Measurements from ENCODE around the gene TGFB1.
A peak's percentile ranks its signal among the peaks of the same experiment; 100 is the strongest.

TGFB1 gene

DNA sequence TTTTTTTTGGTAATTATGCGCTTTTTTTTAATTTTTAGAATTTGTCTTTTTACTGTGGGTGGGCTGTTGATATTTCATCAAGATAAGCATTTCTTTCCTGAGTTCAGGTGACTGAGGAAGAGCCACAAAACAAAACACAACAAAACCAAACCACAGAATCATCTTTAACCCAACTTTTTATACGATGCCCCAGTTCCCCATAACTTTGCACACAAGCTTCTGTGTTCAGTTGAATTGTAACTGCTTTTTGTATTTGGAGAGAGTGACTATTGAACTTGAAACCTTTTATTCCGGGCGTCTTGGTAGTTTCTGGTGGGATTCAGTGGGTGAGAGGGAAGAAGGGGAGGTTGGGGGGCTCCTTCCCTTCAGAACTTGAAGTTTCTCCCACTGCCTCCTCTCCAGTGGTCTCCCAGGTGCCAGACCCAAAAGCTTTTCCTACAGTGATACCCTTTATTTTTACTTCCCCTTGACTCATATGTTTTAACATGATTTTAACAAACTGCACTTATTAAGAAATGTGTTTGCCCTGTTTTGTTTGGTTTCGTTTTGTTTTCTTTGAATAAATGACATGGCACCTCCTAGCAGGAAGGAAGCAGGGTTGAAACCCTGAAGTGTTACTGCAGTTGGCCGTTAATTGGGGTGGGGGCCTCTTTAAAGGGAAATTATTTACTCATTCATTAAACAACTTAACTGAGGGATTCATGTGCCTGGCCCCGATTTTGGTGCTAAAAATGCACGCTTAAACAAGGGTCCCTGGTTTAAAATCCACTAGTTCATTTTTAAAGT, 46.4 kb downstream of the TGFB1 start:
- peaks cover 28 to 55% of the 10 kb centered on the region in 2 donors for H3K4me1 ChIP-seq (ENCODE audit: control insufficient read depth in 1 of 2, insufficient read depth in 2 of 2, low read length in 2 of 2)
- no peak overlapping the region for H3K4me3 ChIP-seq (ENCODE audit: low read depth in 1 of 2, low read length in 2 of 2)
- H3K36me3 ChIP-seq (ENCODE audit: control insufficient read depth in 1 of 2, insufficient read depth in 2 of 2, low read length in 2 of 2): peaks cover 30 to 54% of the 10 kb centered on the region in 2 donors
- peak overlapping the region; percentile 59 for H3K27ac ChIP-seq (ENCODE audit: low read depth, low read length)
- H3K27me3 ChIP-seq (ENCODE audit: control insufficient read depth in 1 of 2, insufficient read depth in 2 of 2, low read length in 2 of 2): no peaks in the 10 kb centered on the region
- H3K9me3 ChIP-seq (ENCODE audit: control insufficient read depth in 1 of 2, low read length in 2 of 2): no peaks in the 10 kb centered on the region
- H3K9ac ChIP-seq (ENCODE audit: low read depth in 1 of 2, low read length in 2 of 2): peak overlapping the region in 1 of 2 donors; percentile 88

- Histone ChIP-seq H3K36me3 (ENCODE audit: control insufficient read depth in 1 of 2, insufficient read depth in 2 of 2, low read length in 2 of 2) (peaks cover 37 to 63% of the 10 kb centered on the region in 2 donors), H3K9ac (ENCODE audit: low read depth in 1 of 2, low read length in 2 of 2) (no peak overlapping the region)
Measured at GRCh38 chr19:41305927-41306793, 47.6 kb downstream of the TGFB1 start.

GRCh38 chr19:41304706-41305483, 48.8 kb downstream of the TGFB1 start:
- H3K9me3 ChIP-seq (ENCODE audit: control insufficient read depth in 1 of 2, low read length in 2 of 2): no peaks in the 10 kb centered on the region
- peaks cover 45 to 72% of the 10 kb centered on the region in 2 donors for H3K36me3 ChIP-seq (ENCODE audit: control insufficient read depth in 1 of 2, insufficient read depth in 2 of 2, low read length in 2 of 2)
- H3K4me3 ChIP-seq (ENCODE audit: low read depth in 1 of 2, low read length in 2 of 2): no peak overlapping the region
- H3K4me1 ChIP-seq (ENCODE audit: control insufficient read depth in 1 of 2, insufficient read depth in 2 of 2, low read length in 2 of 2): peaks cover 25 to 58% of the 10 kb centered on the region in 2 donors
- no peak overlapping the region for H3K9ac ChIP-seq (ENCODE audit: low read depth in 1 of 2, low read length in 2 of 2)
- no peak overlapping the region for H3K27ac ChIP-seq (ENCODE audit: low read depth, low read length)
- no peaks in the 10 kb centered on the region for H3K27me3 ChIP-seq (ENCODE audit: control insufficient read depth in 1 of 2, insufficient read depth in 2 of 2, low read length in 2 of 2)

More at GRCh38 chr19:41305927-41306793, 47.6 kb downstream of the TGFB1 start:
- peaks cover 28 to 59% of the 10 kb centered on the region in 2 donors for H3K4me1 ChIP-seq (ENCODE audit: control insufficient read depth in 1 of 2, insufficient read depth in 2 of 2, low read length in 2 of 2)
- no peaks in the 10 kb centered on the region for H3K27me3 ChIP-seq (ENCODE audit: control insufficient read depth in 1 of 2, insufficient read depth in 2 of 2, low read length in 2 of 2)
- H3K27ac ChIP-seq (ENCODE audit: low read depth, low read length): no peak overlapping the region
- H3K9me3 ChIP-seq (ENCODE audit: control insufficient read depth in 1 of 2, low read length in 2 of 2): no peaks in the 10 kb centered on the region
- H3K4me3 ChIP-seq (ENCODE audit: low read depth in 1 of 2, low read length in 2 of 2): no peak overlapping the region

DNA sequence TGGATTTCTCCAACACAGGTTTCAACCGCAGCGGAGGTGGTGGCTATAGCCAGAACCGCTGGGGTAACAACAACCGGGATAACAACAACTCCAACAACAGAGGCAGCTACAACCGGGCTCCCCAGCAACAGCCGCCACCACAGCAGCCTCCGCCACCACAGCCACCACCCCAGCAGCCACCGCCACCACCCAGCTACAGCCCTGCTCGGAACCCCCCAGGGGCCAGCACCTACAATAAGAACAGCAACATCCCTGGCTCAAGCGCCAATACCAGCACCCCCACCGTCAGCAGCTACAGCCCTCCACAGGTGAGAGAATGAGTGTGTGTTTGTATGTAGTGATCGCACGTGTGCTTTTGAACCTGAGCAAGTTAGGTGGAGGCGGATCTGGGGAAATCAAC, 49.8 kb downstream of the TGFB1 start:
- H3K27me3 ChIP-seq (ENCODE audit: control insufficient read depth in 1 of 2, insufficient read depth in 2 of 2, low read length in 2 of 2): no peaks in the 10 kb centered on the region
- H3K9me3 ChIP-seq (ENCODE audit: control insufficient read depth in 1 of 2, low read length in 2 of 2): no peaks in the 10 kb centered on the region
- peaks cover 50 to 76% of the 10 kb centered on the region in 2 donors for H3K36me3 ChIP-seq (ENCODE audit: control insufficient read depth in 1 of 2, insufficient read depth in 2 of 2, low read length in 2 of 2)
- H3K4me3 ChIP-seq (ENCODE audit: low read depth in 1 of 2, low read length in 2 of 2): no peak overlapping the region
- no peak overlapping the region for H3K9ac ChIP-seq (ENCODE audit: low read depth in 1 of 2, low read length in 2 of 2)
- no peak overlapping the region for H3K27ac ChIP-seq (ENCODE audit: low read depth, low read length)
- peaks cover 29 to 62% of the 10 kb centered on the region in 2 donors for H3K4me1 ChIP-seq (ENCODE audit: control insufficient read depth in 1 of 2, insufficient read depth in 2 of 2, low read length in 2 of 2)

DNA sequence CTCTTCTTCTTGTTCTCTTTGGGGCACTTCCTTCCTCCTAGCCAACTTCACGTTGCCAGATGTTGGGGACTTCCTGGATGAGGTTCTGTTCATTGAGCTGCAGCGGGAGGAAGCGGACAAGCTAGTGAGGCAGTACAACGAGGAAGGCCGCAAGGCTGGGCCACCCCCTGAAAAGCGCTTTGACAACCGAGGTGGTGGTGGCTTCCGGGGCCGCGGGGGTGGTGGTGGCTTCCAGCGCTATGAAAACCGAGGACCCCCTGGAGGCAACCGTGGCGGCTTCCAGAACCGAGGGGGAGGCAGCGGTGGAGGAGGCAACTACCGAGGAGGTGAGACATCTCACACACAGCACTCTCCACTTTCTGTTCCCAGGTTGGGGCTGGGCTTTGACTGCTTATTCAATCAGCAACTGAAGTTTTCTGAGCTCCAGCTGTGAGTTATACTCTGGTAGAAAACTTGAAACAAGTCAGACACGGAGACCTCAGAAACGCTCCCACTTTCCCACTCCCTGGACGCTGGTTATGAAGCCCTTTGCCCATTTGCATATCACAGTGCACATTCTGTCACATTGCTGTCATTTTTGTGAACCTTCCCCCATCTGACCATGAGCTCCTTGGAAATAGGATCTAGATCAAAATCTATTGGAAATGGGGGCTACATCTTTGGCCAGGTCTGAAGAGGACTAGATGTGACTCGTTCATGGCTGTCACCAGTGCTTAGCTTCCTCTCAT, 50.9 kb downstream of the TGFB1 start:
- no peak overlapping the region for H3K27ac ChIP-seq (ENCODE audit: low read depth, low read length)

DNA sequence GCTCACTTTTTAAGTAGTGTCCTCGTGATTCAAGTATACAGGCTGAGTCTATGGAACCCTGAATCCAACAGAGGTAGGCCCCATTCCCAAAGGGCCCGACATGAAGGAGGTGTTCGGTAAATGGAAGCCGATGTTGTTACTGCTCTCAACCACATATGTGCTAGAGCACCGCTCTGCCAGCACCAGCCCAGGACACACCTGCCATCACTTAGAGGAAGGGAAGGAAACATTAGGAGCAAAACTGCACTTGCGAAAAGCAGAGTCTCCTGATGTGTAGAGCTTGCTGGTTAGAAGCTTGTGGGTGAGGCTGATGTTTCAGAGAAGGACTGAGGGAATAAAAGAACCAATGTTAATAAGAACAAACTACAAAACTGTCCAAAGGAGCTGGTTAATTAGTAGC, 53.2 kb downstream of the TGFB1 start:
- Histone ChIP-seq H3K27me3 (ENCODE audit: control insufficient read depth in 1 of 2, insufficient read depth in 2 of 2, low read length in 2 of 2) (no peaks in the 10 kb centered on the region), H3K9ac (ENCODE audit: low read depth in 1 of 2, low read length in 2 of 2) (no peak overlapping the region), H3K4me1 (ENCODE audit: control insufficient read depth in 1 of 2, insufficient read depth in 2 of 2, low read length in 2 of 2) (peaks cover 45 to 72% of the 10 kb centered on the region in 2 donors), H3K27ac (ENCODE audit: low read depth, low read length) (no peak overlapping the region), H3K36me3 (ENCODE audit: control insufficient read depth in 1 of 2, insufficient read depth in 2 of 2, low read length in 2 of 2) (peaks cover 69 to 83% of the 10 kb centered on the region in 2 donors), H3K4me3 (ENCODE audit: low read depth in 1 of 2, low read length in 2 of 2) (no peak overlapping the region), H3K9me3 (ENCODE audit: control insufficient read depth in 1 of 2, low read length in 2 of 2) (no peaks in the 10 kb centered on the region)

More for the DNA sequence above, 50.9 kb downstream of the TGFB1 start:
- Histone ChIP-seq H3K4me1 (ENCODE audit: control insufficient read depth in 1 of 2, insufficient read depth in 2 of 2, low read length in 2 of 2) (peaks cover 28 to 62% of the 10 kb centered on the region in 2 donors), H3K36me3 (ENCODE audit: control insufficient read depth in 1 of 2, insufficient read depth in 2 of 2, low read length in 2 of 2) (peaks cover 56 to 79% of the 10 kb centered on the region in 2 donors), H3K9me3 (ENCODE audit: control insufficient read depth in 1 of 2, low read length in 2 of 2) (no peaks in the 10 kb centered on the region), H3K27me3 (ENCODE audit: control insufficient read depth in 1 of 2, insufficient read depth in 2 of 2, low read length in 2 of 2) (no peaks in the 10 kb centered on the region), H3K4me3 (ENCODE audit: low read depth in 1 of 2, low read length in 2 of 2) (no peak overlapping the region), H3K9ac (ENCODE audit: low read depth in 1 of 2, low read length in 2 of 2) (no peak overlapping the region)

GRCh38 chr19:41299755-41300089, 54.0 kb downstream of the TGFB1 start:
- H3K4me1 ChIP-seq (ENCODE audit: control insufficient read depth in 1 of 2, insufficient read depth in 2 of 2, low read length in 2 of 2): peaks cover 54 to 72% of the 10 kb centered on the region in 2 donors
- H3K27ac ChIP-seq (ENCODE audit: low read depth, low read length): no peak overlapping the region
- no peak overlapping the region for H3K4me3 ChIP-seq (ENCODE audit: low read depth in 1 of 2, low read length in 2 of 2)
- peaks cover 68 to 83% of the 10 kb centered on the region in 2 donors for H3K36me3 ChIP-seq (ENCODE audit: control insufficient read depth in 1 of 2, insufficient read depth in 2 of 2, low read length in 2 of 2)
- no peak overlapping the region for H3K9ac ChIP-seq (ENCODE audit: low read depth in 1 of 2, low read length in 2 of 2)
- H3K27me3 ChIP-seq (ENCODE audit: control insufficient read depth in 1 of 2, insufficient read depth in 2 of 2, low read length in 2 of 2): no peaks in the 10 kb centered on the region
- no peaks in the 10 kb centered on the region for H3K9me3 ChIP-seq (ENCODE audit: control insufficient read depth in 1 of 2, low read length in 2 of 2)

DNA sequence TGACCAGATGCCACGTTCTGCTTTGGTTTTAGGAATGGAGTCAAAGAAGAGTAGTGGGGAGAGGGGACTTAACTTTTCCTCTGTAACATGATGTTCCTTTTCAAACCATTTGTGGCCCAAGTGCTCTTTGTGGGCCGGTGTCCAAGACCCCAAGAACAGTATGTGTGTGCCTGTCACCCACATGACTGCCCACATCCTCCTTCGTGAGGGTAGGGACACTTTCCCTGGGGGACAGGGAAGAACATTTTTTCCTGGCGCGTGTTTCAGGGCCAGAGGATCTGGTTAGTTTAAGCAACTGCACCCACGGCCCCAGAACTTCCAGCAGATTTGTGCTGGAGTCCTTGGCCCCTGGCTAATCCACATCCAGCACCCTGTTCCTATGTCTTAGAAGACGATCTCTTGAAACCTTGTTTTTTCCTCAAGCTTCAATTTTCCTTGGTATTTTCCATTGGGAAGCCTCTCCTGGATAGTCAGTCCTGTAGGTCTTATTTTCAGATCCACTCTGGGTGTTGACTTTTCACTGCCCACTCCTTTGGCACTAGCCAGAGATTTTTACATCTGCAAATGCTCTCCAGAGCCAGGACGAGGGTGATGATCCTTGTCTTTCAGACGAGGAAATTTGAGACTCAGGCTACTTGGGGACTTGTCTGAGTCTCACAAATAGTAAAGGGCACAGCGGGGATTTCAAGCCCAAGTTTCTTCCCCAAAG, 54.5 kb downstream of the TGFB1 start:
- H3K9ac ChIP-seq (ENCODE audit: low read depth in 1 of 2, low read length in 2 of 2): peak overlapping the region in 1 of 2 donors; percentile 41
- H3K9me3 ChIP-seq (ENCODE audit: control insufficient read depth in 1 of 2, low read length in 2 of 2): no peaks in the 10 kb centered on the region
- H3K4me1 ChIP-seq (ENCODE audit: control insufficient read depth in 1 of 2, insufficient read depth in 2 of 2, low read length in 2 of 2): peaks cover 50 to 68% of the 10 kb centered on the region in 2 donors
- no peak overlapping the region for H3K4me3 ChIP-seq (ENCODE audit: low read depth in 1 of 2, low read length in 2 of 2)
- no peaks in the 10 kb centered on the region for H3K27me3 ChIP-seq (ENCODE audit: control insufficient read depth in 1 of 2, insufficient read depth in 2 of 2, low read length in 2 of 2)
- peaks cover 68 to 83% of the 10 kb centered on the region in 2 donors for H3K36me3 ChIP-seq (ENCODE audit: control insufficient read depth in 1 of 2, insufficient read depth in 2 of 2, low read length in 2 of 2)
- H3K27ac ChIP-seq (ENCODE audit: low read depth, low read length): peak overlapping the region; percentile 77
